HG03103 (cell line): ENCODE data around the gene NR6A1.
"Not testable (repeated sequence)": the region's sequence is repeated elsewhere in the genome, so short reads cannot be mapped to it uniquely, and the experiment has no call there.

Source experiments
- ATAC-seq: cut with Tn5 transposase; IDR thresholded peaks from one replicate; pipeline ENCODE4 v1.9.1; 2021; ENCODE audit warnings: low read depth; ENCODE audit not compliant: unreplicated experiment

Gene NR6A1

GRCh38 chr9:124621371-124622328 is 149.5 kb downstream of the NR6A1 start:
- no peak for ATAC-seq

GRCh38 chr9:124618476-124618875 is 152.6 kb downstream of the NR6A1 start:
- no peak for ATAC-seq

GRCh38 chr9:124617477-124618141 is 153.5 kb downstream of the NR6A1 start:
- no peak for ATAC-seq

GRCh38 chr9:124616961-124617360 is 154.2 kb downstream of the NR6A1 start:
- no peak for ATAC-seq

GRCh38 chr9:124615840-124616239 is 155.3 kb downstream of the NR6A1 start:
- not testable (repeated sequence) for ATAC-seq

- no peak for ATAC-seq
Measured at GRCh38 chr9:124615100-124615742, 155.9 kb downstream of the NR6A1 start.

GRCh38 chr9:124613849-124614248 is 157.3 kb downstream of the NR6A1 start:
- no peak for ATAC-seq

GRCh38 chr9:124611106-124611505 is 160.0 kb downstream of the NR6A1 start:
- ATAC-seq = no peak

- no peak for ATAC-seq
Measured at GRCh38 chr9:124606027-124606426, 165.1 kb downstream of the NR6A1 start.

- no peak for ATAC-seq
Measured at GRCh38 chr9:124605258-124605657, 165.9 kb downstream of the NR6A1 start.

- ATAC-seq = no peak
Measured at GRCh38 chr9:124602632-124603031, 168.5 kb downstream of the NR6A1 start.

GRCh38 chr9:124602204-124602603 is 168.9 kb downstream of the NR6A1 start:
- ATAC-seq = no peak

GRCh38 chr9:124600407-124600806 is 170.7 kb downstream of the NR6A1 start:
- no peak for ATAC-seq

- ATAC-seq = no peak
Measured at GRCh38 chr9:124599121-124599795, 171.9 kb downstream of the NR6A1 start.

GRCh38 chr9:124598048-124598447 is 173.1 kb downstream of the NR6A1 start:
- no peak for ATAC-seq

GRCh38 chr9:124596172-124596839 is 174.8 kb downstream of the NR6A1 start:
- ATAC-seq = no peak

GRCh38 chr9:124595743-124596142 is 175.4 kb downstream of the NR6A1 start:
- ATAC-seq = no peak

- no peak for ATAC-seq
Measured at GRCh38 chr9:124594673-124595072, 176.4 kb downstream of the NR6A1 start.

GRCh38 chr9:124594225-124594624 is 176.9 kb downstream of the NR6A1 start:
- ATAC-seq = no peak

GRCh38 chr9:124593651-124594058 is 177.5 kb downstream of the NR6A1 start:
- no peak for ATAC-seq
